ENCODE results near the gene MBTPS1.

Gene MBTPS1

GRCh38 chr16:84052071-84052622, 64.6 kb downstream of the MBTPS1 start:
- no peak for DNase-seq (ENCODE audit: low spot score)

GRCh38 chr16:84050316-84050715, 66.4 kb downstream of the MBTPS1 start:
- DNase-seq (ENCODE audit: low spot score) = no peak

- no peak for DNase-seq (ENCODE audit: low spot score)
These were observed 67.2 kb downstream of the MBTPS1 start for GRCh38 chr16:84049403-84050060.

- DNase-seq (ENCODE audit: low spot score) = no peak
These were observed 67.9 kb downstream of the MBTPS1 start for GRCh38 chr16:84048871-84049270.

- DNase-seq (ENCODE audit: low spot score) = no peak
These were observed 68.5 kb downstream of the MBTPS1 start for GRCh38 chr16:84048270-84048669.

- DNase-seq (ENCODE audit: low spot score) = no peak
These were observed 69.1 kb downstream of the MBTPS1 start for GRCh38 chr16:84047626-84048025.

- DNase-seq (ENCODE audit: low spot score) = no peak
These were observed 69.5 kb downstream of the MBTPS1 start for GRCh38 chr16:84047206-84047605.

- DNase-seq (ENCODE audit: low spot score) = no peak
These were observed 70.8 kb downstream of the MBTPS1 start for GRCh38 chr16:84045818-84046470.

- no peak for DNase-seq (ENCODE audit: low spot score)
These were observed 71.5 kb downstream of the MBTPS1 start for GRCh38 chr16:84045001-84045817.

GRCh38 chr16:84044118-84044488, 72.6 kb downstream of the MBTPS1 start:
- DNase-seq (ENCODE audit: low spot score) = no peak

GRCh38 chr16:84043486-84044117, 73.1 kb downstream of the MBTPS1 start:
- no peak for DNase-seq (ENCODE audit: low spot score)

GRCh38 chr16:84042879-84043485, 73.8 kb downstream of the MBTPS1 start:
- no peak for DNase-seq (ENCODE audit: low spot score)

GRCh38 chr16:84042308-84042878, 74.3 kb downstream of the MBTPS1 start, which contains the start of gene SLC38A8:
TSS of gene SLC38A8 (minus strand) at chr16:84042795. CDS start at chr16:84042157, 638 bp downstream.
- DNase-seq (ENCODE audit: low spot score) = no peak

- DNase-seq (ENCODE audit: low spot score) = no peak
These were observed 74.9 kb downstream of the MBTPS1 start for GRCh38 chr16:84041881-84042280.

- DNase-seq (ENCODE audit: low spot score) = no peak
These were observed 75.6 kb downstream of the MBTPS1 start for GRCh38 chr16:84040823-84041820.

- DNase-seq (ENCODE audit: low spot score) = no peak
These were observed 76.4 kb downstream of the MBTPS1 start for GRCh38 chr16:84040226-84040822.

GRCh38 chr16:84039696-84040095, 77.0 kb downstream of the MBTPS1 start:
- DNase-seq (ENCODE audit: low spot score) = no peak

- DNase-seq (ENCODE audit: low spot score) = no peak
These were observed 78.3 kb downstream of the MBTPS1 start for GRCh38 chr16:84038469-84038868.

- no peak for DNase-seq (ENCODE audit: low spot score)
These were observed 79.7 kb downstream of the MBTPS1 start for GRCh38 chr16:84036982-84037425.

- DNase-seq (ENCODE audit: low spot score) = no peak
These were observed 80.6 kb downstream of the MBTPS1 start for GRCh38 chr16:84036131-84036530.

Measured in CD4-positive, alpha-beta T cell treated with Interleukin-2 at 100 ng/mL for 4 hours (primary cell).